NCI-H2196 treated with DMSO at 0.1 percent for 48 hours (cell line): ENCODE data around the gene PDIA5.

Experiments used
- DNase-seq: peaks from one replicate; lab custom pipeline; 2025; ENCODE audit not compliant: unreplicated experiment; lab: John Stamatoyannopoulos, UW

The PDIA5 gene

GRCh38 chr3:123113889-123114450 lies 47.1 kb downstream of the PDIA5 start:
- no peak for DNase-seq

- no peak for DNase-seq
These were observed 49.3 kb downstream of the PDIA5 start for GRCh38 chr3:123116116-123116515.

GRCh38 chr3:123119388-123119787 lies 52.6 kb downstream of the PDIA5 start:
- DNase-seq = no peak

GRCh38 chr3:123119802-123120201 lies 53.0 kb downstream of the PDIA5 start:
- no peak for DNase-seq

GRCh38 chr3:123120573-123120972 lies 53.7 kb downstream of the PDIA5 start:
- DNase-seq = no peak

GRCh38 chr3:123122057-123122456 lies 55.2 kb downstream of the PDIA5 start:
- DNase-seq = no peak

GRCh38 chr3:123122525-123123315 lies 55.9 kb downstream of the PDIA5 start:
- no peak for DNase-seq

- no peak for DNase-seq
These were observed 57.1 kb downstream of the PDIA5 start for GRCh38 chr3:123123716-123124616.

GRCh38 chr3:123124971-123125370 lies 58.1 kb downstream of the PDIA5 start:
- no peak for DNase-seq

- DNase-seq = no peak
These were observed 59.2 kb downstream of the PDIA5 start for GRCh38 chr3:123126031-123126430.

- no peak for DNase-seq
These were observed 59.8 kb downstream of the PDIA5 start for GRCh38 chr3:123126653-123127052.

GRCh38 chr3:123129092-123129491 lies 62.3 kb downstream of the PDIA5 start:
- no peak for DNase-seq

- no peak for DNase-seq
These were observed 62.7 kb downstream of the PDIA5 start for GRCh38 chr3:123129532-123129931.

- no peak for DNase-seq
These were observed 63.4 kb downstream of the PDIA5 start for GRCh38 chr3:123130079-123130750.

GRCh38 chr3:123134671-123135070 lies 67.8 kb downstream of the PDIA5 start:
- no peak for DNase-seq

GRCh38 chr3:123137001-123137400 lies 70.2 kb downstream of the PDIA5 start:
- no peak for DNase-seq

GRCh38 chr3:123138839-123139444 lies 72.1 kb downstream of the PDIA5 start:
- DNase-seq = no peak

GRCh38 chr3:123139522-123139921 lies 72.7 kb downstream of the PDIA5 start:
- DNase-seq = no peak

GRCh38 chr3:123140550-123140949 lies 73.7 kb downstream of the PDIA5 start:
- no peak for DNase-seq

- DNase-seq = no peak
These were observed 74.5 kb downstream of the PDIA5 start for GRCh38 chr3:123141276-123141675.
